ENCODE data around the gene CCSER1. TPM values are rescaled to one million over a fixed set of nuclear protein-coding genes. Genes with fewer than 3 reads are reported as not detected.

CCSER1 gene
- total and polyA plus RNA-seq, 4 donors, result 0.18 to 2.3 (median 1.2) TPM

GRCh38 chr4:91035276-91035675 is 908.1 kb downstream of the CCSER1 start:
- H3K9ac ChIP-seq (ENCODE audit: low read depth in 1 of 2, low read length in 2 of 2), result no peak overlapping the region
- WGBS, result 84% methylated on average over 2 of the region's 2 CpGs

More at GRCh38 chr4:91035276-91035675, 908.1 kb downstream of the CCSER1 start:
- no peak overlapping the region for H3K27ac ChIP-seq (ENCODE audit: low read depth in 1 of 2, low read length in 2 of 2)
- H3K36me3 ChIP-seq (ENCODE audit: control insufficient read depth in 4 of 4, insufficient read depth in 3 of 4, low read depth in 1 of 4, low read length in 3 of 4), result no peaks in the 10 kb centered on the region
- TF ChIP-seq RAD21 (IDR thresholded peaks at IDR 0.05) (no peak), SP1 (IDR thresholded peaks at IDR 0.05) (no peak), JUND (IDR thresholded peaks at IDR 0.05) (no peak), EGR1 (IDR thresholded peaks at IDR 0.05; ENCODE audit: low read depth in 2 of 2) (no peak), REST (IDR thresholded peaks at IDR 0.05) (no peak), FOXA1 (IDR thresholded peaks at IDR 0.05) (no peak), NR2F2 (IDR thresholded peaks at IDR 0.05) (no peak), CTCF (IDR thresholded peaks at IDR 0.05; ENCODE audit: low read depth, low read length, missing input control) (no peak), MAX (IDR thresholded peaks at IDR 0.05) (no peak), FOXA2 (IDR thresholded peaks at IDR 0.05) (no peak), GABPA (IDR thresholded peaks at IDR 0.05 in 1 of 2, conservative IDR thresholded peaks at IDR 0.05 in 1 of 2) (no peak), YY1 (IDR thresholded peaks at IDR 0.05) (no peak), TAF1 (conservative IDR thresholded peaks at IDR 0.05) (no peak), RXRA (IDR thresholded peaks at IDR 0.05) (no peak), ATF3 (IDR thresholded peaks at IDR 0.05) (no peak), ZBTB33 (IDR thresholded peaks at IDR 0.05) (no peak)
- H3K4me3 ChIP-seq (ENCODE audit: low read depth in 1 of 3, low read length in 3 of 3), result no peak overlapping the region
- no peaks in the 10 kb centered on the region for H3K9me3 ChIP-seq (ENCODE audit: control insufficient read depth in 4 of 4, low read length in 3 of 4)
- DNase-seq (ENCODE audit: low spot score), result no peak
- no peaks in the 10 kb centered on the region for H3K4me1 ChIP-seq (ENCODE audit: control insufficient read depth in 4 of 4, insufficient read depth in 4 of 4, low read length in 3 of 4)
- H3K27me3 ChIP-seq (ENCODE audit: control insufficient read depth in 4 of 4, insufficient read depth in 4 of 4, low read length in 3 of 4), result no peaks in the 10 kb centered on the region

All from liver (tissue), 9 donors.